ENCODE results near the gene CCR2. TPM values are rescaled to one million over a fixed set of nuclear protein-coding genes. Genes with fewer than 3 reads are reported as not detected.
"Not testable (repeated sequence)": the region's sequence is repeated elsewhere in the genome, so short reads cannot be mapped to it uniquely, and the experiment has no call there.

The CCR2 gene
- total RNA-seq, 1 experiment from 2014 or later, result not detected

DNA sequence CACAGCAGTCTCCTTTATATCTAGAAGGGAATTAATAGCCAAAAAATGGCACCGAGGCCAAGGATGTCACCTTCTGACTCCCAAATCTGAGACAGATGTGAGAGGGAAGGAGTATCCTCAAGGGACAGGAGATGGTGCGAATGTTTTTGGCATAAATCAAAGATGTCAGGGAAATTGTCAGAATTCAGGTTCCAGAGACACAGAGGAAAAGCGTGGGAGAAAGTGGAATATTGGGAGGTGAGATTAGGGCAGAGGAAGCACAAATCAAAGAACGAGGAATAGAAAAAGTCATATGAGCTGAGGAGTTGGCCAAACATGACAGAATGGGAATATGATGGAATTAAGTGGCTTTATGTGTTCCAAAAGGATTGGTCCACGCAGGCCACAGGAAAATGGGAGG, 46.9 kb downstream of the CCR2 start:
- Histone ChIP-seq H3K9me2 (ENCODE audit: insufficient read depth) (no peaks in the 10 kb centered on the region), H2AFZ (no peak overlapping the region), H3F3A (ENCODE audit: insufficient read depth, low read depth) (peaks cover 22% of the 10 kb centered on the region), H4K20me1 (ENCODE audit: insufficient read depth) (no peaks in the 10 kb centered on the region), H3K4me1 (replicated peaks; ENCODE audit: insufficient read depth) (peaks cover 39% of the 10 kb centered on the region), H3K9me3 (ENCODE audit: insufficient read depth, low read depth) (0 out of 2 replicates have a peak, but pooled peaks cover 3% of the 10 kb centered on the region), H3K4me3 (no peak overlapping the region), H3K79me2 (ENCODE audit: low read depth) (peaks cover 40% of the 10 kb centered on the region), H3K4me2 (0 out of 2 replicates have a peak overlapping the region, but pooled peaks have one; percentile 11), H3K27me3 (ENCODE audit: insufficient read depth, low read depth) (no peaks in the 10 kb centered on the region), H3K36me3 (ENCODE audit: low read depth) (no peaks in the 10 kb centered on the region; the same call in 1 of the 2 replicates), H3K27ac (no peak overlapping the region)
- TF ChIP-seq, protein P1, sequence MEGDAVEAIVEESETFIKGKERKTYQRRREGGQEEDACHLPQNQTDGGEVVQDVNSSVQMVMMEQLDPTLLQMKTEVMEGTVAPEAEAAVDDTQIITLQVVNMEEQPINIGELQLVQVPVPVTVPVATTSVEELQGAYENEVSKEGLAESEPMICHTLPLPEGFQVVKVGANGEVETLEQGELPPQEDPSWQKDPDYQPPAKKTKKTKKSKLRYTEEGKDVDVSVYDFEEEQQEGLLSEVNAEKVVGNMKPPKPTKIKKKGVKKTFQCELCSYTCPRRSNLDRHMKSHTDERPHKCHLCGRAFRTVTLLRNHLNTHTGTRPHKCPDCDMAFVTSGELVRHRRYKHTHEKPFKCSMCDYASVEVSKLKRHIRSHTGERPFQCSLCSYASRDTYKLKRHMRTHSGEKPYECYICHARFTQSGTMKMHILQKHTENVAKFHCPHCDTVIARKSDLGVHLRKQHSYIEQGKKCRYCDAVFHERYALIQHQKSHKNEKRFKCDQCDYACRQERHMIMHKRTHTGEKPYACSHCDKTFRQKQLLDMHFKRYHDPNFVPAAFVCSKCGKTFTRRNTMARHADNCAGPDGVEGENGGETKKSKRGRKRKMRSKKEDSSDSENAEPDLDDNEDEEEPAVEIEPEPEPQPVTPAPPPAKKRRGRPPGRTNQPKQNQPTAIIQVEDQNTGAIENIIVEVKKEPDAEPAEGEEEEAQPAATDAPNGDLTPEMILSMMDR (conservative IDR thresholded peaks at IDR 0.05), result no peak
- TF ChIP-seq EZH2 (IDR thresholded peaks at IDR 0.05; ENCODE audit: low read depth), result no peak
- BruUV-seq (replicated peaks), result no TSS peak
- POLR2A ChIA-PET (ENCODE audit: unreplicated experiment), result no interaction called here
- CTCF ChIA-PET, result no interaction called here
- DNase-seq, result no peak
- intact Hi-C loops (cut with micrococcal nuclease; ENCODE audit: unreplicated experiment), result no loop called here

DNA sequence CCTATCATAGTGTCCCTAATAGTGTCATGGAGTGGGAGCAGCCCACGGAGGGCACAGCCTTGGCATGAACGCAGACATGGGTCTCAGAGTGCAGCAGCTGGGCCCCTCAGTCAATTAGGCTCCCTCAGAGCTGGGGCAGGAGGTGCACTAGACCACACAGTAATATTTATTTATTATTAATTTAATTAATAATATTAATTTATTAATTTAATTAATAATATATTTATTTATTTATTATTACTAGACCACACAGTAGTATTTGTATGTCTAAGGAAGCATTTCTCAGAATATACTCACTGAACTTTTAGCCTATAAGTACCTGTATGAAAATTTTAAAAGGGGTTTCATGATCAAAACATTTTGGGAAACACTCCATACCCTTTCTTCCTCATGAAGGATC, 47.7 kb downstream of the CCR2 start:
- H3K36me3 ChIP-seq (ENCODE audit: low read depth), result no peaks in the 10 kb centered on the region; the same call in 1 of the 2 replicates
- H3K79me2 ChIP-seq (ENCODE audit: low read depth), result peaks cover 48% of the 10 kb centered on the region
- DNase-seq, result no peak
- BruUV-seq (replicated peaks), result no TSS peak
- H3K4me1 ChIP-seq (replicated peaks; ENCODE audit: insufficient read depth), result peaks cover 39% of the 10 kb centered on the region
- no peaks in the 10 kb centered on the region for H4K20me1 ChIP-seq (ENCODE audit: insufficient read depth)
- H3K4me3 ChIP-seq, result no peak overlapping the region
- H3K9me3 ChIP-seq (ENCODE audit: insufficient read depth, low read depth), result 0 out of 2 replicates have a peak, but pooled peaks cover 3% of the 10 kb centered on the region
- ChIA-PET CTCF (no interaction called here), POLR2A (ENCODE audit: unreplicated experiment) (no interaction called here)
- intact Hi-C loops (cut with micrococcal nuclease; ENCODE audit: unreplicated experiment), result no loop called here
- H2AFZ ChIP-seq, result no peak overlapping the region
- no peaks in the 10 kb centered on the region for H3K9me2 ChIP-seq (ENCODE audit: insufficient read depth)
- no peak for TF ChIP-seq EZH2 (IDR thresholded peaks at IDR 0.05; ENCODE audit: low read depth)
- TF ChIP-seq, protein P1 (conservative IDR thresholded peaks at IDR 0.05), result no peak
- H3K27ac ChIP-seq, result no peak overlapping the region
- H3K4me2 ChIP-seq, result no peak overlapping the region
- H3F3A ChIP-seq (ENCODE audit: insufficient read depth, low read depth), result peaks cover 22% of the 10 kb centered on the region
- no peaks in the 10 kb centered on the region for H3K27me3 ChIP-seq (ENCODE audit: insufficient read depth, low read depth)

DNA sequence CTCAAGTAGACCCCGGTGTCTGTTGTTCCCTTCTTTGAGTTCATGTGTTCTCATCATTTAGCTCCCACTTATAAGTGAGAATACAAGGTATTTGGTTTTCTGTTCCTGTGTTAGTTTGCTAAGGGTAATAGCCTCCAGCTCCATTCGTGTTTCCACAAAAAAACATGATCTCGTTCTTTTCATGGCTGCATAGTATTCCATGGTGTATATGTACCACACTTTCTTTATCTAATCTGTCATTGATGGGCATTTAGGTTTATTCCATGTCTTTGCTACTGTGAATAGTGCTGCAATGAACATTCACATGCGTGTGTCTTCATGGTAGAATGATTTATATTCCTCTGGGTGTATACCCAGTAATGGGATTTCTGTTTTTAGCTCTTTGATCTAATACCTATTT, 49.0 kb downstream of the CCR2 start:
- H3K9me3 ChIP-seq (ENCODE audit: insufficient read depth, low read depth); H3K4me3 ChIP-seq; H2AFZ ChIP-seq; H3K27me3 ChIP-seq (ENCODE audit: insufficient read depth, low read depth); BruUV-seq (replicated peaks); POLR2A ChIA-PET (ENCODE audit: unreplicated experiment); H3K9me2 ChIP-seq (ENCODE audit: insufficient read depth); H3K4me2 ChIP-seq; DNase-seq; intact Hi-C loops (cut with micrococcal nuclease; ENCODE audit: unreplicated experiment); CTCF ChIA-PET; H3K27ac ChIP-seq; H4K20me1 ChIP-seq (ENCODE audit: insufficient read depth); H3K36me3 ChIP-seq (ENCODE audit: low read depth): not testable (repeated sequence)
- peaks cover 33% of the 10 kb centered on the region for H3F3A ChIP-seq (ENCODE audit: insufficient read depth, low read depth)
- H3K4me1 ChIP-seq (replicated peaks; ENCODE audit: insufficient read depth), result peaks cover 38% of the 10 kb centered on the region
- peaks cover 54% of the 10 kb centered on the region for H3K79me2 ChIP-seq (ENCODE audit: low read depth)
